Measurements from ENCODE around the gene SELENOW.
A peak's percentile ranks its signal among the peaks of the same experiment; 100 is the strongest.
"Not testable (repeated sequence)": the region's sequence is repeated elsewhere in the genome, so short reads cannot be mapped to it uniquely, and the experiment has no call there.

SELENOW gene

DNA sequence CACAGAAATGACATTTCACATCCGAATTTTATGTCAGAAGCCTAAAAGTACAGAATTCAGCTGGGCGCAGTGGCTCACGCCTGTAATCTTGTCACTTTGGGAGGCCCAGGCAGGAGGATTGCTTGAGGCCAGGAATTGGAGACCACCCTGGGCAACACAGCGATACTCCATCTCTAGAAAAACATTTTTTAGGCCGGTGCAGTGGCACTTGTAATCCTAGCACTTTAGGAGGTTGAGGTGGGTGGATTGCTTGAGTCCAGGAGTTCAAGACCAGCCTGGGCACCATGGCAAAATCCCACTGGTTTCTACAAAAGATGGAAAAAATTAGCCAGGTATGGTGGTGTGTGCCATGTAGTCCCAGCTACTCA lies 17.9 kb upstream of the SELENOW start:
- in situ Hi-C loops (cut with HindIII; ENCODE audit: low pct_ligation_motif_present, low sequenced_read_pairs) = no loop called here
- Histone ChIP-seq H3K27ac (no peak overlapping the region), H3K4me3 (ENCODE audit: low read depth, low read length) (no peak overlapping the region), H3K27me3 (replicated peaks) (no peaks in the 10 kb centered on the region), H3K36me3 (replicated peaks) (peaks cover 29% of the 10 kb centered on the region)
- DNase-seq = no peak
- TF ChIP-seq, protein P1, sequence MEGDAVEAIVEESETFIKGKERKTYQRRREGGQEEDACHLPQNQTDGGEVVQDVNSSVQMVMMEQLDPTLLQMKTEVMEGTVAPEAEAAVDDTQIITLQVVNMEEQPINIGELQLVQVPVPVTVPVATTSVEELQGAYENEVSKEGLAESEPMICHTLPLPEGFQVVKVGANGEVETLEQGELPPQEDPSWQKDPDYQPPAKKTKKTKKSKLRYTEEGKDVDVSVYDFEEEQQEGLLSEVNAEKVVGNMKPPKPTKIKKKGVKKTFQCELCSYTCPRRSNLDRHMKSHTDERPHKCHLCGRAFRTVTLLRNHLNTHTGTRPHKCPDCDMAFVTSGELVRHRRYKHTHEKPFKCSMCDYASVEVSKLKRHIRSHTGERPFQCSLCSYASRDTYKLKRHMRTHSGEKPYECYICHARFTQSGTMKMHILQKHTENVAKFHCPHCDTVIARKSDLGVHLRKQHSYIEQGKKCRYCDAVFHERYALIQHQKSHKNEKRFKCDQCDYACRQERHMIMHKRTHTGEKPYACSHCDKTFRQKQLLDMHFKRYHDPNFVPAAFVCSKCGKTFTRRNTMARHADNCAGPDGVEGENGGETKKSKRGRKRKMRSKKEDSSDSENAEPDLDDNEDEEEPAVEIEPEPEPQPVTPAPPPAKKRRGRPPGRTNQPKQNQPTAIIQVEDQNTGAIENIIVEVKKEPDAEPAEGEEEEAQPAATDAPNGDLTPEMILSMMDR (IDR thresholded peaks at IDR 0.05; ENCODE audit: low read depth, low read length, missing control alignments) = no peak

DNA sequence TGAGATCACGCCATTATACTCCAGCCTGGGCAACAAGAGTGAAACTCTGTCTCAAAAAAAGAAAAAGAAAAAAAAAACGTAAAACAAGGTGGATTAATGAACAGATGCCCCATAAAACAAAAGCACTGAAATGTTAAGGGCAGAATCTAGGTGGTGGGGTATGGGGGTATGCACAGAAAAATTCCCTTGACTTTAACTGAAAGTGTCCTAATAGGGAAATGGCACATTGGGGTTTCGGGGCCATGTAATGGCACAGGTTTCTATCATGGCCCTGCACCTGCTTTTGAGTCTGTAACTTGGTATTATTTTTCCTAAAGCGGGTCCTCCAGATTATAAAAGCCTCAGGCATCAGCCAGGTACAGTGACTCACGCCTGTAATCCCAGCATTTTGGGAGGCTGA lies 16.9 kb upstream of the SELENOW start:
- H3K27me3 ChIP-seq (replicated peaks) = no peaks in the 10 kb centered on the region
- TF ChIP-seq, protein P1 (IDR thresholded peaks at IDR 0.05; ENCODE audit: low read depth, low read length, missing control alignments) = no peak
- in situ Hi-C loops (cut with HindIII; ENCODE audit: low pct_ligation_motif_present, low sequenced_read_pairs) = no loop called here
- peaks cover 20% of the 10 kb centered on the region for H3K36me3 ChIP-seq (replicated peaks)
- DNase-seq = no peak
- no peak overlapping the region for H3K4me3 ChIP-seq (ENCODE audit: low read depth, low read length)
- no peak overlapping the region for H3K27ac ChIP-seq

DNA sequence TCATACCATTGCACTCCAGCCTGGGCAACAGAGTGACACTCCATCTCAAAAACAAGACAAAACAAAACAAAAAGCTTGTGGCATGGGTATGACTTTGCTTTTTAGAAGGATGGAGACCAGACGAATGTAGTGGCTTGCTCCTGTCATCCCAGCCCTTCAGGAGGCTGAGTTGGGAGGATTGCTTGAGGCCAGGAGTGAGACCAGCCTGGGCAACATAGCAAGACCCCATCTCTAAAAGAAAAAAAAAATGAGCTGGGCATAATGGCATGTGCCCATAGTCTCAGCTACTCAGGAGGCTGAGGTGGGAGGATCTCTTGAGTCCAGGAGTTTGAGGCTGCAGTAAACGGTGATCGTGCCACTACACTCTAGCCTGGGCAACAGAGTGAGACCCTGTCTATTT lies 16.4 kb upstream of the SELENOW start:
- in situ Hi-C loops (cut with HindIII; ENCODE audit: low pct_ligation_motif_present, low sequenced_read_pairs) = no loop called here
- DNase-seq = no peak
- no peak overlapping the region for H3K27ac ChIP-seq
- TF ChIP-seq, protein P1 (IDR thresholded peaks at IDR 0.05; ENCODE audit: low read depth, low read length, missing control alignments) = no peak
- peaks cover 14% of the 10 kb centered on the region for H3K36me3 ChIP-seq (replicated peaks)
- no peaks in the 10 kb centered on the region for H3K27me3 ChIP-seq (replicated peaks)
- H3K4me3 ChIP-seq (ENCODE audit: low read depth, low read length) = no peak overlapping the region

DNA sequence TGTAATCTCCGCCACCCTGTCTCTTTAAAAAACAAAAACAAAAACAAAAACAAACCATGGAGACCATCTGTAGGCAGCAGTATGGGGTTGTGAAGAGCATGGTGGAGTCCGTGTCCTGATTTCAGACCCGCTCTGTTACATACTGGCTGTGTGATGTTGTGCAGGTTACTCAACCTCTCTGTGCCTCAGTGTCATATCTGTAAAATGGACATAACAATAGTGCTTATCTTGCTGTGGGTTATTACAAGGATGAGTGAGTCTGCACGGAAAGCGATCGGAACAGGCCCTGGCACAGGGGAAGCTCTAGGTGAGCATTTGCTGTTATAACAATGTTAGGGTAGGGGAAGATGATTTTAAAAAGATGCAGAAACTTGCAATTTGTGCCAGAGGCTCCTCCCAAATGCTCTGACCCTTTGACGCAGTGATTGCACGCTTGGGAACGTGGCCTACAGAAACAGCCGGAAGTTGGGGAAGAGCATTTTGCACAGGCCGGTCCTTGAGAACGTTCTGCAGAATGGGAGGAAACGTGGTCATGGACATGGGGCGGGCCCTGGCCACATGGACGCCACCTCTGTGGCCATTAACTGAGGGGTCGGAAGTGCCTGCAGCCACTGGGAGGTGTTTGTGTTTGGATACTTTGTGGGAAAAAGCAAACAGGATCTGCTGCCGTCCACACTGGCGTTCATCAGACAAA lies 15.7 kb upstream of the SELENOW start:
- no peak overlapping the region for H3K4me3 ChIP-seq (ENCODE audit: low read depth, low read length)
- no peak for DNase-seq
- in situ Hi-C loops (cut with HindIII; ENCODE audit: low pct_ligation_motif_present, low sequenced_read_pairs) = no loop called here
- no peak overlapping the region for H3K27ac ChIP-seq
- TF ChIP-seq, protein P1 (IDR thresholded peaks at IDR 0.05; ENCODE audit: low read depth, low read length, missing control alignments) = no peak
- no peaks in the 10 kb centered on the region for H3K27me3 ChIP-seq (replicated peaks)
- peaks cover 9% of the 10 kb centered on the region for H3K36me3 ChIP-seq (replicated peaks)

DNA sequence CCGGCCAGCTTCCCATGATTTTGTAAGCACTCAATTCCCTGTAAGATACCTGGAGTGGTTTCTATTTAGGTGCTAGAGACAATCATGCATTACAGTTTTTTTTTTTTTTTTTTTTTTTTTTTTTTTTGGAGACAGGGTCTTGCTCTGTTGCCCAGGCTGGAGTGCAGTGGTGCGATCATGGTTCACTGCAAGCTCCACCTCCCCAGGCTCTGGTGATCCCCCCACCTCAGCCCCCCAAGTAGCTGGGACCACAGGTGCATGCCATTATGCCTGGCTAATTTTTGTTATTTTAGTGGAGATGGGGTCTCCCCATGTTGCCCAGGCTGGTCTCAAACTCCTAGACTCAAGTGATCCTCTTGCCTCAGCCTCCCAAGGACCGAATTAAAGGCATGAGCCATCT lies 13.8 kb upstream of the SELENOW start:
- H3K4me3 ChIP-seq (ENCODE audit: low read depth, low read length); DNase-seq; H3K36me3 ChIP-seq (replicated peaks); H3K27ac ChIP-seq; H3K27me3 ChIP-seq (replicated peaks); in situ Hi-C loops (cut with HindIII; ENCODE audit: low pct_ligation_motif_present, low sequenced_read_pairs): not testable (repeated sequence)

DNA sequence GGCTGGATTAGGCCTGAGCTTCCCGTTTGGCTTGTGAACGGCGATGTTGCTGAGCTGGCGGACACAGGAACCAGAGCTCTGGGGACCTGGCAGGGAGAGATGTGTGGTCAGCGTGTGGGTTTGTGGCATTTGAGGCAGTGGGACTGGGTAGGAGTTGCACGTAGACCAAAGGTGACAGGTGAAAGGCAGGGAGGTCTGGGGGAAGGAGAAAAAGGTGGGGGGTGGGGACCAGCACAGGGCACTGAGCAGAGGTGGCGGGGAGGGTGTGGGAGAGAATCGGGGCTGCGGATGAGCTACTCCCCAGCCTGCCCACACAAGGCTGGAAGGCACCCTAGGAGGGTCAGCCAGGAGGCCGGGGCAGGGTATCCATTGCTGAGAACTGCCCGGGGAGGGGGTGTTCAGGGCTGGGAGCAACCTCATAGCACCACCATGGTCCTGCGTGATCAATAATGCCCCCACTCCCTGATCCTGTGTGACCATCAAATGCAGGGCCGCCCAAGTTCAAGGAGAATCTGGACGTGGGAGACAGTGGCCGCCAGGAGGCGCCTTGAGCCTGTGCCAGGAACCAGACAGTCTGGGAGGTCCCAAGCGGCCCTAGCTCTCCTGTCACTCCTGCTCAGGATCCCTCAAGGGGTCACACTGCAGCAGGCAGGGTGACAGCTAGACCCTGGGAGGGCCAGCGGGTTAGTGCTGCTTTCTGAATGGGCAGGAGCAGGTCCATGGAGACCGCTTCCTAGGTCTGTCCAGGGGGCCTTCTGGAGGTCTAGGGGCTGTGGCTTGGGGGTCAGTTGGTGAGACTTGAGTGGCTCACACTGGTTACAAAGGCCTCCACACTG lies 12.8 kb upstream of the SELENOW start:
- H3K36me3 ChIP-seq (replicated peaks) = no peaks in the 10 kb centered on the region
- H3K27me3 ChIP-seq (replicated peaks) = no peaks in the 10 kb centered on the region
- no peak overlapping the region for H3K4me3 ChIP-seq (ENCODE audit: low read depth, low read length)
- in situ Hi-C loops (cut with HindIII; ENCODE audit: low pct_ligation_motif_present, low sequenced_read_pairs) = no loop called here
- no peak overlapping the region for H3K27ac ChIP-seq
- TF ChIP-seq, protein P1 (IDR thresholded peaks at IDR 0.05; ENCODE audit: low read depth, low read length, missing control alignments) = peak; percentile 93
- DNase-seq = no peak

Measured in brain microvascular endothelial cell (primary cell).